ENCODE data around the gene PLXNA1.

The PLXNA1 gene

GRCh38 chr3:127022849-127023248 is 39.9 kb downstream of the PLXNA1 start:
- no peak for DNase-seq

DNA sequence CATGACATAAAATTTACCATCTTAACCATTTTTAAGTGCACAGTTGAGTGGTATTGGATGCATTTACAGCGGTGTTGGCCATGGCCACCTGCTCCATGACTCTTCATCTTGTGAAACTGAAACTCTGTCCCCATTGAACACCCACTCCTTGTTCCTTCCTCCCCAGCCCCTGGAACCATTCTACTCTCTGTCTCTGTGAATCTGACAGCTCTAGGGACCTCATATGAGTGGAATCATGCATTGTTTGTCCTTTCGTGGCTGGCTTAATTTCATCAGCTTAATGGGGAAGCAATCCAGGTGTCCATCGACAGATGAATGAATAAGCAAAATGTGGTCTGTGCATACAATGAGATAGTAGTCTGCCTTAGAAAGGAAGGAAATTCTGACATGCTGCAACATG is 42.5 kb downstream of the PLXNA1 start:
- DNase-seq: peak; percentile 70

DNA sequence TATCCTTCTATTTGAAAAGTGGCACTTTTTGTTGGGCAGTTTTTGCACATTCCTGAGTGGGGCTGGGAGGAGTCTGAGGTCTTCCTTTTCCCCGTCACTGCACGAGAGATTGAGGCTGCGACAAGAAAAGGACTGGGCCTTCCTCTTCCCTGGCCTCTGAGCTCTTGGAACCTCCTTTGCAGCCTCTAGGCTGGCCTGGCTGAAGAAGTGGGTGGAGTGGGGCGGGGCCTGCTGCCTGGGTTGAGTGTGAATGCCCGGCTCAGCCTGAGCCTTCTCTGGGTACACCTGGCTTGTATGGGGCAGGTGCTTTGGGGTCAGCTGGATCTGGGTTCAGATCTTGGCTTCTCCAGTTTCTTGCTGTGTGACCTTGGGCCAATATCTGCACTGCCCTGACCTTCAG is 43.1 kb downstream of the PLXNA1 start:
- DNase-seq: no peak

DNA sequence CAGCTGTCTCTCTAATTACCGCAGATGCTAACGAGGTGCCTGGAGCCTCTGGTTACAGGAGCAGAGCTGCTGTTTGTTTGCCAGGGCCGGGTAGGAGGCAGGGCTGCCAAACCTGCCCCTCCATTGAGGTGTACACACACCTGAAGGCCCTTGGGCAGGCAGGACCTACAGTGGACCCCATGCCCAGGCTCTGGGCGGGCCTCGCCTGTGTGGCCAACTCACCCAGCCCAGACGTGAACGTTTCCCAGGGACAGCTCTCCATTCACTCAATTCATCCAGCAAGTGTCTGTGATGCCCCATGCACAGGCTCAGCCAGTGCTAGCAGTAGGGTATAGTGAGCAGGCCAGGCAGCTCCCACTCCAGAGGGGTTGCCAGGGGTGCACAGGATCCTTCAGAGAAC is 43.7 kb downstream of the PLXNA1 start:
- DNase-seq: no peak

DNA sequence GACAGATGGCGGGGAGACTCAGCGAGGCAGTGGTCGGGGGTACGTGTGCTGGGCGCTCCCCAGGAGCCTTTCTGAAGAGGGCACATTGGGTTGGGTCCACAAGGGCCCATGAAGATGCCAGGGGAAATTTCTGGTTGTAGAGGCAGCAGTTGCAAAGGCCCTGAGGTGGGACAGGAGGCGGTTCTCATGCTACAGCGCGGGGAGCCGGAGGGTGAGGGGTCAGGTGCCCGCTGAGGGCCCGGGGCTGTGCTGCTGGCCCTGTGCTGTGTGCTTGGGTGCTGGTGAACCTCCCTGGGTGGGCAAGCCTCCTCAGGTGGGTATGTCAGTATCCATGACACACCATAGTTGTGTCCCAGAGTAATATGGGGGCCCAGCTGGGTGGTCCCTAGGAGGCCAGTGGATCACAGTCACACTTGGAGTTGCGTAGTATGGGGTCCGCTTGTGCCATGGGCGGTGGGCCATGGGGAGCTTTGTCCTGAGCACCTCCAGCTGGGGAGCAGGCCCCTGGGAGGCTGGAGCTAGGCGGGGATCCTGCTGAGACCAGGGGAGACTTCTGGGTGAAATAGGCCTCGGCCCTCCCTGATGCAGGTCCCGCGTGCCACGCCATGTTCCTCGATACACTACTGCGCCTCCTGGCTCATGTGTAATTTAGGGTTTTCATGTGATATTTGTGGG is 44.3 kb downstream of the PLXNA1 start:
- no peak for DNase-seq

DNA sequence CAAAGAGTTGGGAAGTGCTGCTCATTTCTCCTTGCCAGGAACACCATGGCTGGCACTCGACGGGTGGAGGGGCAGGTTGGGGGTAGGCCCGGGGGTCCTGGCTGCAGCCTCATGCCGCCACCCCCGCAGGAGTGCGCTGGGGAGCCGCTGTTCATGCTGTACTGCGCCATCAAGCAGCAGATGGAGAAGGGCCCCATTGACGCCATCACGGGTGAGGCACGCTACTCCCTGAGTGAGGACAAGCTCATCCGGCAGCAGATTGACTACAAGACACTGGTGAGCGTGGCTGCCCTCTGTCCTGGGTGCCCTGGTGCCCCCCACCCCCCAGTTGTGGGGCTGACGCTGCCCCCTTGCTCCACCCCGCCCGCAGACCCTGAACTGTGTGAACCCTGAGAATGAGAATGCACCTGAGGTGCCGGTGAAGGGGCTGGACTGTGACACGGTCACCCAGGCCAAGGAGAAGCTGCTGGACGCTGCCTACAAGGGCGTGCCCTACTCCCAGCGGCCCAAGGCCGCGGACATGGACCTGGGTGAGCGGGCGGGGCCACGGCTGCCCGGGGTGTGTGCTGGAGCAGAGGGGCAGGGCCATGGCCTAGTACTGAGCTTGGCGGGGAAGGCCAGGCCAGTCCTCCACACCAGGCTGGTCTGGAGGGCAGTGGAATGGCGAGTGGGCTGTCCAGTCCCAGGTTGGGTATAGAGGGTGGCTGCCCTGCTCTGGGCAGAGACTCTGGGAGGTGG is 45.1 kb downstream of the PLXNA1 start:
- DNase-seq: no peak

GRCh38 chr3:127028781-127029657 is 46.1 kb downstream of the PLXNA1 start:
- DNase-seq: no peak

DNA sequence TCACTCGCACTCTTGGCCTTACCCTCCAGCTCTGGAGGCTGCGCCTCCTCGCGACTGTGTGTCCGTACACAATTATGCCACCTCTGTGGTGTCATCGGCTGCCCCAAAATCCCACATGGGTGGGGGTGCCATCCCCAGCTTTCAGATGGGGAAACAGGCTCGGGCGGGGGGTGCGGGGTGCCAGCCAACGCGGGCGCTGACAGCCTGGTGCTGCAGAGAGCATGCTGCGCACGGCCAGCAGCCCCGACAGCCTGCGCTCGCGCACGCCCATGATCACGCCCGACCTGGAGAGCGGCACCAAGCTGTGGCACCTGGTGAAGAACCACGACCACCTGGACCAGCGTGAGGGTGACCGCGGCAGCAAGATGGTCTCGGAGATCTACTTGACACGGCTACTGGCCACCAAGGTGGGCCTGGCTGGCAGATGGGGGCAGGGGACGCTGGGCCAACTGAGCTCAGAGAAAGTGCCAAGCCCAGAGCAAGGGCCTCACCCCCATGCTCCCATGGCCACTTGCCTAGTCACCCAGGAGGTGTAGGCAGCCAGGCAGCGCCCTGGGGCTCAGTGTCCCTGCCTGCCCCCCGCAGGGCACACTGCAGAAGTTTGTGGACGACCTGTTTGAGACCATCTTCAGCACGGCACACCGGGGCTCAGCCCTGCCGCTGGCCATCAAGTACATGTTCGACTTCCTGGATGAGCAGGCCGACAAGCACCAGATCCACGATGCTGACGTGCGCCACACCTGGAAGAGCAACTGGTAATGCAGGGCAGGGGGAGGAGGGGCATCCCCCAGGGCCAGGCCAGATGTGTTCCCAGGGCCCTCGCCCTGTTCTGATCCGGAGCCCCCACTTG is 47.0 kb downstream of the PLXNA1 start:
- no peak for DNase-seq

DNA sequence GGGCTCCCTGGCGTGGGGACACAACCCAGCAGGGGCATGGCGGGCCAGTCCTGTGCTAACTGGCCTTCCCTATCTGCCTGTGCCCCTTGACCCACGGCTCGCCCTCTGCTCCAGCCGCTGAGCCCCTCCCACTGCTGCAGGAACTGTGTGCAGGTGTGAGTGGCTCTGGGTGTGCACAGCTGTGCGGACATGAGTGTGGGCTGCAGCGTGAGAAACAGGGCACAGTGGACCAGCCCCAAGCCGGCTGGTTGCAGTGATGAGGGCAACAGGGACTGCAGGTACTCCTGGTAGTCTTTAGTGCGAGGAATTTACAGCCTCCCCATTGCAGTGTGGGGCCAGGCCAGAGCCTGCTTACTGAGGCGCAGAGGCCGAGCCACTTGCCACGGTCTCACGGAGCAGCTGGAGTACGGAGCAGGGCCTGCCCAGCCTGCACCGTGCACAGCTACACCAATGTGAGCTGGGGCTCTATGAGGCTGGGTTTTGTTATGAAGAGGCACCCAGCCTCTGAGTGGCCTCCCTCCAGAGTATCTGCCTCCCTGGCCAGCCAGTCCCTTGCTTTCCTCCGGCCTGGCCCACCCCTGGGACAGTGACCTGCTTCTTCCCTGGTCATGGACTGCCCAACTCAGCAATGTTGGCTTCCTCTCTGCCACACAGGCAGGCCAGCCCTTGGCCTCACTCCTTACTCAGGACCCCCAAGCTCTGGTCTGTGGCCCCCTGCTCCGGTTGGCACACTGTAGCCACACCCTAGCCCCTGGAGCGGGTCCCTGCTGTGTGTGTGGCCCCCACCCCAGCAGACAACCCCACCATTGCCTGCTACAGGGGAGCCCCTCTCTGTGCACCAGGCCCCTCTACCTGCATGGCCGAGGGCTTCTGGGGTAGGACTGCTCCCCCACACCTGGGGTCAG is 47.8 kb downstream of the PLXNA1 start:
- no peak for DNase-seq

DNA sequence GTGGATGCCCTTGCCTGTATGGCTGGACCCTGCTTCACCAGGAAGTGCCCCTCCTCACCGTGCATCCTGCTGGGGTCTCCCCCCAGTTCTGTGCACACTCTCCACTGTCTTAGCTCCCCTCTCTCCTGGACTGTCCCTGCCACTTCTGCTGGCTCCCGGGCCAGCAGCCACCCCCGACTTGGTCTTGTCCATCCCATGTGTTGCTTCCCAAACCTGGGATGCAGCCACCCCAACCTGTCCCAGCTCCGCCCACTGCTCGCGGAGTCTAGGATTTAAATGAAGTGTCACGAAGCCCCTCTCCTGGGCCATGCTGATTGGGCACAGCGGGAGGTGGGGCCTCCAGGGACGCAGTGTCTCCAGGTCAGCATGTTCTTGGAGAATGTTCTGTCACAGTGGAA is 48.5 kb downstream of the PLXNA1 start:
- no peak for DNase-seq

DNA sequence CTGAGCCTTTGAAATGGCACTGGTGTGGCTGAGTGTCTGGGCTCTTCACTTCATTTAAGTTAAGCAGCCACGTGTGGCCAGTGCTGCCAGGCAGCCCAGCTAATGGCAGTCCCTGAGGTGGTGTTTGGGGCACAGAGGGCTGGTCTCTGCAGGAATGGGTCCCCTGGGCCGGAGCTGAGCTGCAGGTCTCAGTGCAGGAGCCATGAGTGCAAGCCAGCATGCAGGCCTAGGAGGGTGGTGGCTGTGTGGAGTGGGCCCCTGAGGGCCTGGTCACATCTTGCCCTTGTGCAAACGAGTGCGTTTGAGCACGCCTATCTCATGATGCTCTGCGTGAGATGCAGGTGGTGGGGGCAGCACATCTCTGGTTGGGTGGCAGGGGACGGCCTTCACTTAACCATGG is 48.9 kb downstream of the PLXNA1 start:
- no peak for DNase-seq

DNA sequence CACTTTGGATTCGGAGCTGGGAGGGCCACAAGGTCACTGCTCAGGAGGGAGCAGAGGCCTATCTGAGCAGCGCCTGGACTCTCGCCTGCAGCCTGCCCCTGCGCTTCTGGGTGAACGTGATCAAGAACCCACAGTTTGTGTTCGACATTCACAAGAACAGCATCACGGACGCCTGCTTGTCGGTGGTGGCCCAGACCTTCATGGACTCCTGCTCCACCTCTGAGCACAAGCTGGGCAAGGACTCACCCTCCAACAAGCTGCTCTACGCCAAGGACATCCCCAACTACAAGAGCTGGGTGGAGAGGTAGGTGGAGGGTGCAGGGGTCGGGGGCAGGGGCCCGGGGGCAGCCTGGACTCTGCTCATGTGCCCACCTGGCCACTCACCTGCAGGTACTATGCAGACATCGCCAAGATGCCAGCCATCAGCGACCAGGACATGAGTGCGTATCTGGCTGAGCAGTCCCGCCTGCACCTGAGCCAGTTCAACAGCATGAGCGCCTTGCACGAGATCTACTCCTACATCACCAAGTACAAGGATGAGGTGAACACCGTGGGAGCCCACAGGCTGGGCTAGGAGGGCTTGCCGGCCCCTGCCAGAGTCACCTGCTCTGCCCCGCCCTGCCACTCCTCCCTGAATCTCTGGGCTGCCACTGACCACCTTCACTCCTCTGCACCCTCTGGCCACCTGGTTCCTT is 49.5 kb downstream of the PLXNA1 start:
- no peak for DNase-seq

All from NCI-H187 treated with DMSO at 0.1 percent for 48 hours (cell line).